K562 (cell line): ENCODE measurements around the gene FADS1. TPM values are rescaled to one million over a fixed set of nuclear protein-coding genes. Genes with fewer than 3 reads are reported as not detected.

Experiments used
- BMI1 ChIP-seq: fragments of 150-350 bp; IDR thresholded peaks from 2 replicates; pipeline ENCODE4 v1.6.1; 2014; ENCODE audit warnings: low read length
- BRF1 ChIP-seq: IDR thresholded peaks from 3 replicates; pipeline ENCODE4 v1.6.1; 2011; ENCODE audit warnings: borderline replicate concordance, mild to moderate bottlenecking; ENCODE audit not compliant: insufficient read length; ENCODE audit errors: extremely low read depth
- ETV5 ChIP-seq: sonication (generic); formaldehyde crosslinking; IDR thresholded peaks from 2 replicates; pipeline ENCODE4 v1.4.0; 2020; ENCODE audit warnings: low read depth, mild to moderate bottlenecking, missing genetic modification reagents
- ETV6 ChIP-seq, 3 experiments: fragments of 150-350 bp in 1 of 3; sonication (generic) in 1 of 3; formaldehyde crosslinking in 1 of 3; IDR thresholded peaks; 2 replicates each; pipeline versions ENCODE4 v1.6.1 to v1.8.0; 2014 to 2022; ENCODE audit warnings: borderline replicate concordance in 2 of 3, low read depth in 2 of 3, antibody characterized with exemption in 1 of 3, low read length in 1 of 3, mild to moderate bottlenecking in 1 of 3, missing genetic modification reagents in 1 of 3
- FOXK1 ChIP-seq: sonication (generic); formaldehyde crosslinking; IDR thresholded peaks from 2 replicates; pipeline ENCODE4 v1.8.0; 2022; ENCODE audit warnings: missing genetic modification reagents, mild to moderate bottlenecking, borderline replicate concordance
- FUS ChIP-seq: fragments of 200-400 bp; formaldehyde crosslinking; optimal IDR thresholded peaks from 2 replicates; pipeline ENCODE3; 2017; ENCODE audit warnings: low read depth, low read length
- ILK ChIP-seq: fragments of 450-650 bp; IDR thresholded peaks from 2 replicates; pipeline ENCODE4 v1.6.1; 2016; ENCODE audit warnings: missing genetic modification characterization, low read depth, mild to moderate bottlenecking, missing compliant biosample characterization, moderate library complexity, borderline replicate concordance
- MAFF ChIP-seq: IDR thresholded peaks from 2 replicates; pipeline ENCODE4 v1.6.1; 2012; ENCODE audit warnings: low read length, improper control_type of control experiment
- MCM7 ChIP-seq, 2 experiments: fragments of 450-650 bp; IDR thresholded peaks; 2 replicates each; pipeline ENCODE4 v1.6.1; 2016 to 2018
- MECOM ChIP-seq: fragments of 250-450 bp; sonication (Bioruptor Pico); IDR thresholded peaks from 2 replicates; pipeline ENCODE4 v1.8.0; 2022; ENCODE audit warnings: inconsistent platforms
- NR2F6 ChIP-seq: fragments of 450-650 bp; formaldehyde crosslinking; IDR thresholded peaks from 2 replicates; pipeline ENCODE4 v1.4.0; 2020; ENCODE audit warnings: mild to moderate bottlenecking
- POLR2B ChIP-seq: fragments of 450-650 bp; IDR thresholded peaks from 2 replicates; pipeline ENCODE4 v1.6.1; 2018; ENCODE audit warnings: low read depth; ENCODE audit not compliant: partially characterized antibody
- SMAD1 ChIP-seq: fragments of 150-350 bp; IDR thresholded peaks from 2 replicates; pipeline ENCODE4 v1.6.1; 2014; ENCODE audit warnings: low read length, low read depth; ENCODE audit not compliant: partially characterized antibody
- SPI1 ChIP-seq: IDR thresholded peaks from 2 replicates; pipeline ENCODE4 v1.6.1; 2011; ENCODE audit warnings: low read depth, low read length, control low read depth, borderline replicate concordance
- SREBF2 ChIP-seq: sonication (generic); formaldehyde crosslinking; IDR thresholded peaks from 2 replicates; pipeline ENCODE4 v1.4.0; 2020; ENCODE audit warnings: mild to moderate bottlenecking, missing genetic modification reagents
- STAT5A ChIP-seq: IDR thresholded peaks from 2 replicates; pipeline ENCODE4 v1.6.1; 2012; ENCODE audit warnings: low read length, inconsistent platforms, borderline replicate concordance
- ZC3H4 ChIP-seq: sonication (generic); formaldehyde crosslinking; IDR thresholded peaks from 2 replicates; pipeline ENCODE4 v1.9.0; 2021; ENCODE audit warnings: missing genetic modification reagents, borderline replicate concordance
- ZNF408 ChIP-seq: fragments of 250-450 bp; sonication (Bioruptor Pico); IDR thresholded peaks from 2 replicates; pipeline ENCODE4 v1.4.0; 2020; ENCODE audit warnings: low read depth, mild to moderate bottlenecking, moderate library complexity
- polyA plus RNA-seq, 8 experiments: library from polyadenylated mRNA; depleted of rRNA in 4 of 8; stranded (reverse) in 5 of 8; unstranded in 3 of 8; fragments of >200 nt; fragmentation: Nextera tagmentation in 2 of 8; fragmentation: Illumina TruSeq in 1 of 8; extraction: Ambion mirVana in 2 of 8; extraction: Trizol in 1 of 8; gene quantifications; 2 replicates each; pipeline versions ENCODE4 v1.2.1 to v1.2.3, GENCODE V29; 2011 to 2014; ENCODE audit warnings: inconsistent platforms in 1 of 8, missing spikeins in 1 of 8
- total RNA-seq, 7 experiments: library from RNA; depleted of rRNA in 6 of 7; stranded (reverse); fragments of >200 nt in 6 of 7; fragmentation: Illumina TruSeq in 2 of 7; extraction: Trizol in 2 of 7; gene quantifications; 2 replicates each; pipeline versions ENCODE4 v1.2.1 to v1.2.3, GENCODE V29; 2011 to 2021; ENCODE audit warnings: low replicate concordance in 1 of 7
- TF ChIP-seq, protein P1 (sequence below): sonication (generic); formaldehyde crosslinking; IDR thresholded peaks from 2 replicates; pipeline ENCODE4 v1.8.1; 2023; ENCODE audit warnings: mild to moderate bottlenecking, missing genetic modification reagents
- TF ChIP-seq, protein P2 (sequence below): fragments of 250-450 bp; sonication (Bioruptor Pico); IDR thresholded peaks from 2 replicates; pipeline ENCODE4 v1.8.0; 2022; ENCODE audit warnings: inconsistent platforms
- TF ChIP-seq, protein P3 (sequence below): fragments of 250-450 bp; sonication (Bioruptor Pico); IDR thresholded peaks from 2 replicates; pipeline ENCODE4 v1.8.0; 2022; ENCODE audit warnings: inconsistent platforms, mild to moderate bottlenecking, moderate library complexity, borderline replicate concordance
- TF ChIP-seq, protein P4 (sequence below): fragments of 450-650 bp; conservative IDR thresholded peaks from 2 replicates; pipeline ENCODE4 v1.6.1; 2016; ENCODE audit warnings: missing genetic modification characterization, low read depth, mild to moderate bottlenecking, missing compliant biosample characterization, moderate library complexity

The FADS1 gene
- total and polyA plus RNA-seq, 9 of the 15 experiments (the other 6 are each of a cell fraction or from before 2014, with no cell fraction given): 110 to 864 (median 364) TPM

DNA sequence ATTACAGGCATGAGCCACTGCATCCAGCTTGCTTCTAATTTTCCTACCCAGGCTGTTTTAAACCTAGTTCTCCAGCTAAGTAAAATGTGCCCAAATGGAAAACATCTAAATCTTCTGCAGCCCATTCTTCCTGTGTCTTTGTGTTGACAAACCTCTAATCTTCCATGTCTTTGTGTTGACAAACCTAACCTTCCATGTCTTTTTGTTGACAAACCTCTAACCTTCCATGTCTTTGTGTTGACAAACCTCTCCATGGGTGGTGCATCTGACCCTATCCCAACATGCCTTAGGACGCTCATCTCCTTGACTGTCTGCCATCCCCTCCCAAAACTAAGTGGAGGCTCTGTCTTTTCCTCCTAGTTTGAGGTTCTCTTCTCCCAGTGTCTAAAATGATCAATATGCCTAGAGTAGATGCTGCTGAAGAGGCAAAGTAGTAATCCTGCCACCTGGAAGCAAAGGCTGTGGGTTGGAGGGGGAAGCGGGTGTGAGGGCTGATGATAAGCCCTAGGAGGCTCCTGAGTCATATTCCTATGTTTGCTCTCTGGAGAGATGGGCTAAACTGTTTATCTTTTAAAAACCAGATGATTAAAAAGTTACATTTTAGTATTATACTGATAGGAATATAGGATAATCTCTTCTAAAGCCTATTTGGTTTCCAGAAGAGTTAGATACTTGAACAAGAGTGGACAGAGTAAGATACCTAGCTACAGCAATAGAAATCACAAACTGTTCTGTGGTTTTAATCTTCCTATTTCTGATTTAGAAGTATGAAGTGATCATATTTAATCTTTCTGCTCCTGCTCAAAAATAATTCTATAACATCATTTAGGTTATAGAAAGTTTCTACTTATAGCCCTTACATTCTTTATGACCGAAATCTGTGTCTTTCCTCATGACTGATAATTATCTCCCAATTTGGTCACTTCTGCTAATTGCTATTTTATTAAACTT, 16.2 kb downstream of the FADS1 start (continued):
- TF ChIP-seq FUS: no peak
- peak; percentile 47; the same call in 1 of the 2 replicates for TF ChIP-seq FOXK1 (CRISPR knock-in tag)
- no peak for TF ChIP-seq ETV6 (IDR thresholded peaks at IDR 0.05; ENCODE audit: borderline replicate concordance in 1 of 2, low read depth in 2 of 2, low read length in 1 of 2)
- no peak for TF ChIP-seq ETV6 (CRISPR knock-in tag; IDR thresholded peaks at IDR 0.05; ENCODE audit: borderline replicate concordance)
- TF ChIP-seq, protein P1, sequence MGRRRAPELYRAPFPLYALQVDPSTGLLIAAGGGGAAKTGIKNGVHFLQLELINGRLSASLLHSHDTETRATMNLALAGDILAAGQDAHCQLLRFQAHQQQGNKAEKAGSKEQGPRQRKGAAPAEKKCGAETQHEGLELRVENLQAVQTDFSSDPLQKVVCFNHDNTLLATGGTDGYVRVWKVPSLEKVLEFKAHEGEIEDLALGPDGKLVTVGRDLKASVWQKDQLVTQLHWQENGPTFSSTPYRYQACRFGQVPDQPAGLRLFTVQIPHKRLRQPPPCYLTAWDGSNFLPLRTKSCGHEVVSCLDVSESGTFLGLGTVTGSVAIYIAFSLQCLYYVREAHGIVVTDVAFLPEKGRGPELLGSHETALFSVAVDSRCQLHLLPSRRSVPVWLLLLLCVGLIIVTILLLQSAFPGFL (CRISPR knock-in tag): no peak
- TF ChIP-seq, protein P2, sequence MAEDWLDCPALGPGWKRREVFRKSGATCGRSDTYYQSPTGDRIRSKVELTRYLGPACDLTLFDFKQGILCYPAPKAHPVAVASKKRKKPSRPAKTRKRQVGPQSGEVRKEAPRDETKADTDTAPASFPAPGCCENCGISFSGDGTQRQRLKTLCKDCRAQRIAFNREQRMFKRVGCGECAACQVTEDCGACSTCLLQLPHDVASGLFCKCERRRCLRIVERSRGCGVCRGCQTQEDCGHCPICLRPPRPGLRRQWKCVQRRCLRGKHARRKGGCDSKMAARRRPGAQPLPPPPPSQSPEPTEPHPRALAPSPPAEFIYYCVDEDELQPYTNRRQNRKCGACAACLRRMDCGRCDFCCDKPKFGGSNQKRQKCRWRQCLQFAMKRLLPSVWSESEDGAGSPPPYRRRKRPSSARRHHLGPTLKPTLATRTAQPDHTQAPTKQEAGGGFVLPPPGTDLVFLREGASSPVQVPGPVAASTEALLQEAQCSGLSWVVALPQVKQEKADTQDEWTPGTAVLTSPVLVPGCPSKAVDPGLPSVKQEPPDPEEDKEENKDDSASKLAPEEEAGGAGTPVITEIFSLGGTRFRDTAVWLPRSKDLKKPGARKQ (CRISPR knock-in tag): no peak
- TF ChIP-seq ILK: no peak
- TF ChIP-seq, protein P3, sequence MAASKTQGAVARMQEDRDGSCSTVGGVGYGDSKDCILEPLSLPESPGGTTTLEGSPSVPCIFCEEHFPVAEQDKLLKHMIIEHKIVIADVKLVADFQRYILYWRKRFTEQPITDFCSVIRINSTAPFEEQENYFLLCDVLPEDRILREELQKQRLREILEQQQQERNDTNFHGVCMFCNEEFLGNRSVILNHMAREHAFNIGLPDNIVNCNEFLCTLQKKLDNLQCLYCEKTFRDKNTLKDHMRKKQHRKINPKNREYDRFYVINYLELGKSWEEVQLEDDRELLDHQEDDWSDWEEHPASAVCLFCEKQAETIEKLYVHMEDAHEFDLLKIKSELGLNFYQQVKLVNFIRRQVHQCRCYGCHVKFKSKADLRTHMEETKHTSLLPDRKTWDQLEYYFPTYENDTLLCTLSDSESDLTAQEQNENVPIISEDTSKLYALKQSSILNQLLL: no peak
- TF ChIP-seq ZNF408 (CRISPR knock-in tag): no peak
- TF ChIP-seq, protein P4, sequence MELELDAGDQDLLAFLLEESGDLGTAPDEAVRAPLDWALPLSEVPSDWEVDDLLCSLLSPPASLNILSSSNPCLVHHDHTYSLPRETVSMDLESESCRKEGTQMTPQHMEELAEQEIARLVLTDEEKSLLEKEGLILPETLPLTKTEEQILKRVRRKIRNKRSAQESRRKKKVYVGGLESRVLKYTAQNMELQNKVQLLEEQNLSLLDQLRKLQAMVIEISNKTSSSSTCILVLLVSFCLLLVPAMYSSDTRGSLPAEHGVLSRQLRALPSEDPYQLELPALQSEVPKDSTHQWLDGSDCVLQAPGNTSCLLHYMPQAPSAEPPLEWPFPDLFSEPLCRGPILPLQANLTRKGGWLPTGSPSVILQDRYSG (tag): no peak
- TF ChIP-seq POLR2B: no peak
- no peak for TF ChIP-seq SREBF2
- TF ChIP-seq ZC3H4 (CRISPR knock-in tag): no peak
- no peak for TF ChIP-seq BRF1
- TF ChIP-seq MCM7 (IDR thresholded peaks at IDR 0.05): no peak
- no peak for TF ChIP-seq BMI1
- peak; percentile 87 for TF ChIP-seq STAT5A
- no peak for TF ChIP-seq NR2F6 (CRISPR knock-in tag)
- peak; percentile 52; the same call in 1 of the 2 replicates for TF ChIP-seq MAFF
- TF ChIP-seq SMAD1: no peak
- 0 out of 2 replicates have a peak, but pooled peaks have one; percentile 51 for TF ChIP-seq ETV5 (CRISPR knock-in tag)
- TF ChIP-seq SPI1: peak; percentile 50; the same call in 1 of the 2 replicates
- no peak for TF ChIP-seq MECOM (CRISPR knock-in tag)
